ENCODE measurements around the gene RNU1-1. TPM values are rescaled to one million over a fixed set of nuclear protein-coding genes. Genes with fewer than 3 reads are reported as not detected.
A peak's percentile ranks its signal among the peaks of the same experiment; 100 is the strongest.
"Not testable (repeated sequence)": the region's sequence is repeated elsewhere in the genome, so short reads cannot be mapped to it uniquely, and the experiment has no call there.

Gene RNU1-1
- total RNA-seq, 1 donor from 2014 or later: 3,526 TPM

DNA sequence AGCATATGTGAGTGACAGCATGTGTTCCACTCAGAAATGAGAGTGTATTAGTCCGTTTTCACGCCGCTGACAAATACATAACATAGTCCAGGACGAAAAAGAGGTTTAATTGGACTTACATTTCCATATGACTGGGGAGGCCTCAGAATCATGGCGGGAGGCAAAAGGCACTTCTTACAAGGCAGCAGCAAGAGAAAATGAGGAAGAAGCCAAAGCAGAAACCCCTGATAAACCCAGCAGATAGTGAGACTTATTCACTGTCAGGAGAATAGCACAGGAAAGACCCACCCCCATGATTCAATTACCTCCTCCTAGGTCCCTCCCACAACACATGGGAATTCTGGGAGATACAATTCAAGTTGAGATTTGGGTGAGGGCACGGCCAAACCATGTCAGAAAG lies 23.4 kb upstream of the RNU1-1 start:
- H3K36me3 Mint-ChIP-seq (ENCODE audit: low read depth); H3K9me3 Mint-ChIP-seq; intact Hi-C loops (cut with micrococcal nuclease); ATAC-seq (ENCODE audit: low read depth); H3K27me3 Mint-ChIP-seq; CTCF ChIA-PET; POLR2A ChIA-PET; H3K4me3 Mint-ChIP-seq; H3K27ac Mint-ChIP-seq; DNase-seq: not testable (repeated sequence)
- peaks cover 24% of the 10 kb centered on the region for H3K4me1 Mint-ChIP-seq

DNA sequence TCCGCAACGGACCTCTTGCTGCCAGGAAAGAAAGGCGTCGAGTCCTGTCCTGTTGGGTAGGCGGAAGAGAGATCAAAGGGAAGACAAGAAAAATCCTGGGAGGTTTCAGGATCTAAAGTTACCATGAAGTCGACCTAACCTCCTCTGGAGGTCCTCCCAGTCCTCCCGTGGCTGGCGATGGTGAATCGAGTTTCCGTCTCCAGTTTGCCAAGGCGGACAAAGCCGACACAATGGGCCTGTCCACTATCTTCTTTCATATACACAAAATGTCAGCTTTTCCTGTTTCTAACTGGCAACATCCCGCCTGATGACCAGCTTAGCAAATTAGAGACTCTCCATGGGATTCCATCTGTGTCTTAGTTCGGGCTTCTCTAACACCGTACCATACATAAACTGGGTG lies 22.7 kb upstream of the RNU1-1 start:
- ATAC-seq (ENCODE audit: low read depth); H3K4me3 Mint-ChIP-seq; intact Hi-C loops (cut with micrococcal nuclease); H3K27me3 Mint-ChIP-seq; CTCF ChIA-PET; H3K36me3 Mint-ChIP-seq (ENCODE audit: low read depth); H3K27ac Mint-ChIP-seq; DNase-seq; POLR2A ChIA-PET; H3K9me3 Mint-ChIP-seq: not testable (repeated sequence)
- peaks cover 24% of the 10 kb centered on the region for H3K4me1 Mint-ChIP-seq

DNA sequence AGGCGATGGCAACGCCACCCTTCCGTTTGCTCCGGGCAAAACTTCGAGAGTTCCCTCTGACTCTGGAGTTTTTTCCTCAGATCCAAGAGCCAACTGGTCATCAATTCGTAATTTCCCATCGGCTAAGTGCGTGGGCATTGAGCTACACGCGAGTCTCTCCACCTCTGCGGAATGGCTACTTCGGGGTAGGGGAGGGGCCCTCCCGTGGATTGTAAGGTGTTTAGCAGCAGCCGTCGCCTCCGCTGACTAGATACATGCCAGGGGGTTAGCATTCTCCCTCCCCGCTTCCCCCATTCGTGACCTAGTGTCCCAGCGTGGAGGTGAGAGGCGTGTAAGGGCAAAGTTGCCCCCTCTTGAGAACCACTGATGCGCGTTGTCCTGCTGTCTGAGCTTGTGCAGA lies 21.8 kb upstream of the RNU1-1 start:
- Mint-ChIP-seq H3K4me1 (peaks cover 18% of the 10 kb centered on the region), H3K27me3 (peaks cover 13% of the 10 kb centered on the region)
- DNase-seq; H3K9me3 Mint-ChIP-seq; intact Hi-C loops (cut with micrococcal nuclease); CTCF ChIA-PET; ATAC-seq (ENCODE audit: low read depth); H3K4me3 Mint-ChIP-seq; H3K27ac Mint-ChIP-seq; H3K36me3 Mint-ChIP-seq (ENCODE audit: low read depth); POLR2A ChIA-PET: not testable (repeated sequence)

DNA sequence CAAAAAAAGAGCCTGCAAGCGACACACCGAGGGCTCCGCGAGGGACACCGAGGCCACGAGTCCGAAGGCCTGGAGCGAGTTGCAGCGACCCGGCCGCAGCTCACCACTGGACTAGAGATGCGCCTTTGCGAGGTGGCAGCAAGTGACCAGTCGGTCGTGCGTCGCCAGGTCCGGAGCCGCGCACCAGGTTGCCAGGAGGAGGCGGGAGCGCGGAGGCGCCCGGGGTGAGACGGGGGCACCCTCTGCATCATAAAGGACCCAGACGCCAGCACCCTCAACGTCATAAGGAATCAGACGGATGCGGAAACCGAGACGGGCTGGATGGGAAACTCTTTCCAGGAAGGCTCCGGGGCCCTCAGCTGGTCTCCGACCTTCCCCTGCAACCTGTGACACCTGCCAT lies 21.4 kb upstream of the RNU1-1 start:
- CTCF ChIA-PET; H3K9me3 Mint-ChIP-seq; DNase-seq; H3K36me3 Mint-ChIP-seq (ENCODE audit: low read depth); H3K27ac Mint-ChIP-seq; ATAC-seq (ENCODE audit: low read depth); intact Hi-C loops (cut with micrococcal nuclease): not testable (repeated sequence)
- H3K4me1 Mint-ChIP-seq: peaks cover 16% of the 10 kb centered on the region
- peak overlapping the region; percentile 85 for H3K4me3 Mint-ChIP-seq
- POLR2A ChIA-PET: interaction anchor here (1.0 kb wide), 1 partner anchor 22 kb away, joined by 5 read pairs; the partner anchor contains the start of gene RNU1-1
- peaks cover 13% of the 10 kb centered on the region for H3K27me3 Mint-ChIP-seq

DNA sequence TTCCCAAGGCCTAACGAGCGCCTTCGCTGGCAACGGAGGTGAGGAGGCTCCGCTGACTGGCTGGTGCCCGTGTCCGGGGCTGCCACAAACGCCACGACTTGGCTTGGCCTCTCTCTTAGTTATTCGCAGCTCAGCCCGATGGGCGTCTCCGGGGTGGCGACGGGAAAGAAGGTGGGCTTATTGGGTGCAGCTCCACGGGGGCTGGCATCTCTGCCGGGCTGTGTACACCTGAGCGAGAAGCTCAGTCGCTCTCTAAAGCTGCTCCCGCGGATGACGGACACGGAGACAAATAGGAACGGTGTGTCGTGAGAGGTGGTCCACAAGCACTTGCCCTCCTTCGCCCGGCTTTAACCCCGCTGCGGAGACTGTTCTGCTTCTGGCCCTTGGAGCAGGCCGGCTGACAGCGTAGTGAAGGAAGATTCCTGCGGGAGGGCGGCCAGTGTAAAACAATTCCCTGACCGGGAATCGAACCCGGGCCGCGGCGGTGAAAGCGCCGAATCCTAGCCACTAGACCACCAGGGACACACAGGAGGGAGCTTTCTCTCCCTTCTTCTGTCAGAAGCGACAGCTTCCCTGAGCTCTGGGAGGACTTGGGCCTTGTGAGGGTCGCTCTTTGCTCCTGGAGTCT lies 20.9 kb upstream of the RNU1-1 start:
- H3K36me3 Mint-ChIP-seq (ENCODE audit: low read depth); H3K9me3 Mint-ChIP-seq; CTCF ChIA-PET; DNase-seq; intact Hi-C loops (cut with micrococcal nuclease): not testable (repeated sequence)
- peak; percentile 75 for ATAC-seq (ENCODE audit: low read depth)
- H3K4me1 Mint-ChIP-seq: peaks cover 11% of the 10 kb centered on the region
- H3K27ac Mint-ChIP-seq: peak overlapping the region; percentile 53
- H3K27me3 Mint-ChIP-seq: peaks cover 13% of the 10 kb centered on the region
- POLR2A ChIA-PET: interaction anchor here (1.0 kb wide), 1 partner anchor 21 kb away, joined by 5 read pairs; the partner anchor contains the start of gene RNU1-1
- peak overlapping the region; percentile 85 for H3K4me3 Mint-ChIP-seq

DNA sequence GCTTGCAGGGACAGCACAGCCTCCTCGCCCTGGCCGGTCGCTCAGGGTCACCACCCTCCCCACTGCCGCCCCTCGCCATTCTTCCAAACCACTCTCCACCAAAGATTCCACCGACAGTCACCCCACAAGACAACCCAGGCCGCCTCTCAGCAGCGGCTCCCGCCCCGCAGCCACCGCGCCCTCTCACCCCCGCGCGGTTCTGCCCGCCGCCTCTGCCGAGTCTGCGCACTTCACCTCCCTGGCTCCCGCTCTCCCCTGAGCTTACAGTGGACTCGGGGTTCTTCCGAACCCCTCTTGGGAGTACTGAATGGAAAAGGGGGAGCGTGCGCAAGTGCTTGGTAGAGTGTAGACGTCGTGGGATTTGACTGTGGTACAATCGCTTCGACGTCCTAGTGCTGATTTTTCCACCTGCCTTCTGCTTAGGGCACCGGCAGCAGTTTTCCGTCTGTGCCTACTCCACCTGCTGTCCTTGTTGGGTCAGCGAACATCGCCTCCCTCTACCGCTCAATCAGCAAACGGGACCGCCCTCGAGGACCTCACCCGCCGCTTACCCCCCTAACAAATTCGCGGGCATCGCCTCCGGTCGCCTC lies 20.2 kb upstream of the RNU1-1 start:
- DNase-seq; H3K27ac Mint-ChIP-seq; intact Hi-C loops (cut with micrococcal nuclease); H3K36me3 Mint-ChIP-seq (ENCODE audit: low read depth); H3K9me3 Mint-ChIP-seq; CTCF ChIA-PET: not testable (repeated sequence)
- Mint-ChIP-seq H3K4me3 (peak overlapping the region; percentile 85), H3K4me1 (peaks cover 11% of the 10 kb centered on the region), H3K27me3 (peaks cover 13% of the 10 kb centered on the region)
- POLR2A ChIA-PET: interaction anchor here (0.6 to 1.0 kb wide), 2 partner anchors 21 to 73 kb away, joined by 3 to 5 read pairs; partner anchors contain the start of gene RNU1-1
- ATAC-seq (ENCODE audit: low read depth): peak; percentile 27

DNA sequence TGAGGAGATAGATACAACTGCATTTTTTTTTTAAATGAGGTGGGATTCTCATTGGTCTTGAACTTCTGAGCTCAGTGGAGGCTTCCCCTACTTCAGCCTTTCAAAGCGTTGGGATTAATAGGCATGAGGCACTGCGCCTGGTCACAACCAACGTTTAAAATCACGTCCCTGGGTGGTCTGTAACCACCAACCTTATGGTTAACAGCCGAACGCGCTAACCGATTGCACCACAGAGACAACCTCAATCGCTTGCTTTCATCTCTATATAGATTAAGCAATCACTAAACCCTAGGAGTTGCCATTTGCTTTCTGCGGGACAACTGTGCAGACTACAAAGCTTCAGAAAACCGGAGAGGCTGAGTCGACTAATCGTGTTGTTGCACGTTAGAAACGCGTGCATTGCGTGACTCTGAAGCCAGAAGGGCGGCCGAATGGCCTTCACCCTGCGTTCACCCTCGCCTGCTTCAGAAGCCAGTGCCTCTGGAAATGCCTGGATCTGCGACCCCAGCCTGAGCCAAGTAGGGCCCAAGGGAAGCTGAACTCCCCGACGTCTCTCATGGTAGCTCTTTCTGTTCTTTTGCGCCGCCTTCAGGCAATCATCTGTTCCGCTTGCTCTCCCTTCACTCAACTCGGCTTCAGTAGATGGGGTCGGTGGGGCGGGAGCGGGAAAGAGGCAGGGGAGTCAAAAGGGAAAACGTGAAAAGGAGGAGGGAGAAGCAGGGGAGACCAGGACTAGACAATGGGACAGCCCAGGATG lies 18.3 kb upstream of the RNU1-1 start:
- CTCF ChIA-PET; ATAC-seq (ENCODE audit: low read depth); intact Hi-C loops (cut with micrococcal nuclease); H3K4me1 Mint-ChIP-seq; H3K27ac Mint-ChIP-seq; H3K9me3 Mint-ChIP-seq; H3K36me3 Mint-ChIP-seq (ENCODE audit: low read depth); DNase-seq; H3K4me3 Mint-ChIP-seq; POLR2A ChIA-PET: not testable (repeated sequence)
- H3K27me3 Mint-ChIP-seq: peaks cover 13% of the 10 kb centered on the region

DNA sequence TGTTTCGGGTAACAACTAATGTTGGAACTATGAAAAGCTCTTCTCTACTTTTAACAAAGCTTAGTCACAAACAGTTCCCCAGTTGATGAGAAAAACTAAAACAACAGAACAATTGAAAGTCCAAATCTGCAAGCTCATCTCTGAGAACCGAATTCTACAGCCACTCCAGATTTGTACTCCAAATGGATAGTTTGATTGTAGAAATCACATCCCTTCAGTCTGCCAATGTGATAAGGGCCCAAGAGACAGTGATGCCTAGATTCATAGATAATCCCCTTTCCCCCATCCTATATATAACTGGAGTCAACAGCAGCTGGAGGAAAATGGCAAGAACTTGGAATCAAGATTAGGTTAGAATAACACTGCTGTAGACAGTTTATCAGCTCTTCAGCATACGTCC lies 14.3 kb upstream of the RNU1-1 start:
- H3K4me1 Mint-ChIP-seq; H3K9me3 Mint-ChIP-seq; H3K4me3 Mint-ChIP-seq; ATAC-seq (ENCODE audit: low read depth); DNase-seq; CTCF ChIA-PET; H3K36me3 Mint-ChIP-seq (ENCODE audit: low read depth); H3K27ac Mint-ChIP-seq: not testable (repeated sequence)
- intact Hi-C loops (cut with micrococcal nuclease): loop anchor here (5.0 kb wide), 1 partner anchor 84 kb away; the partner anchor contains the start of gene NBPF1
- POLR2A ChIA-PET: interaction anchor here (0.6 kb wide), 1 partner anchor 147 kb away, joined by 3 read pairs; no protein-coding TSS in a partner anchor
- peaks cover 11% of the 10 kb centered on the region for H3K27me3 Mint-ChIP-seq

DNA sequence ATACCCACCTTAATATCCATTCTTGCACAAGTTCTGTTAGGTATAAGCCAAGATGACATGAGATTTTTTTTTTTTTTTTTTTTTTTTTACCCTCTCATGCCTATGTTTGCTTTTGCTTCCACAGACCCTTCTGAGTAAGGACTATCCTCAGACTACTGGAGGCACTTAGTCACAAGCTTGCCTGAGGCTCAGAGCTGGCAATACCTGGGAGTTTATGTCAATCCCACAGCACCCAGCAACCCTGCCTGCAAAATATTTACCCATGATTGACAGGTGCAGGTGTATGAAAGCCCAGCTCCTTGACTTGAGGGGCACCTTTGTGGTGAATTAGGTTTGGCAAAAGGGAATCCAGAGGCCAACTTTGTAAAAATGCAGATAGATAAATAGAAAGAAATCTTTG lies 11.7 kb upstream of the RNU1-1 start:
- POLR2A ChIA-PET; H3K4me1 Mint-ChIP-seq; CTCF ChIA-PET; H3K36me3 Mint-ChIP-seq (ENCODE audit: low read depth); ATAC-seq (ENCODE audit: low read depth); H3K4me3 Mint-ChIP-seq; H3K27me3 Mint-ChIP-seq; H3K9me3 Mint-ChIP-seq; H3K27ac Mint-ChIP-seq; DNase-seq: not testable (repeated sequence)
- intact Hi-C loops (cut with micrococcal nuclease): loop anchor here (5.0 kb wide), 1 partner anchor 87 kb away; the partner anchor contains the start of gene NBPF1

DNA sequence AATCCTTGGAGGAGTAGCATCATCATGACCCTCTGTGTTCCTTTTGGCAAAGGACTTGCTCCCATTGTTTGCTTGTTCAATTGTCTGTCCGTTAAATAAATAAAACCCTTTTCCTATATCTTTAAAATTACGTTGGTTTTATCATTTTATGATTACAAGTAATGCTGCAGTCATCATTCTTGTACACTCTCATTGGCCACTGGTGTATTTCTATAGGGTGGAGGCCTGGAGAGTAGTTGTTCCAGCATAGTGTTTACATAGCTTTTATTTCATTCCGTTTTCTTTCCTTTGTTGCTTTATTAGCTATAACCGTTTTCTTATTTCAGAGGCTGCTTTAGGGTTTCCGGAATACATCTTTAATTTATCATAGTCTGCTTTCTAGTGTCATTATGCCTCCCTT lies 7.6 kb upstream of the RNU1-1 start:
- POLR2A ChIA-PET; ATAC-seq (ENCODE audit: low read depth); DNase-seq; CTCF ChIA-PET; H3K36me3 Mint-ChIP-seq (ENCODE audit: low read depth); H3K4me3 Mint-ChIP-seq; H3K27ac Mint-ChIP-seq; H3K4me1 Mint-ChIP-seq; intact Hi-C loops (cut with micrococcal nuclease); H3K9me3 Mint-ChIP-seq: not testable (repeated sequence)
- H3K27me3 Mint-ChIP-seq: peaks cover 26% of the 10 kb centered on the region
